HG03571 (cell line): ENCODE results near the gene OSBPL7.

Source experiments
- ATAC-seq: cut with Tn5 transposase; IDR thresholded peaks from one replicate; pipeline ENCODE4 v1.9.1; 2021; ENCODE audit not compliant: unreplicated experiment

OSBPL7 gene

GRCh38 chr17:47829870-47830269 is 8.3 kb upstream of the OSBPL7 start:
- no peak for ATAC-seq

DNA sequence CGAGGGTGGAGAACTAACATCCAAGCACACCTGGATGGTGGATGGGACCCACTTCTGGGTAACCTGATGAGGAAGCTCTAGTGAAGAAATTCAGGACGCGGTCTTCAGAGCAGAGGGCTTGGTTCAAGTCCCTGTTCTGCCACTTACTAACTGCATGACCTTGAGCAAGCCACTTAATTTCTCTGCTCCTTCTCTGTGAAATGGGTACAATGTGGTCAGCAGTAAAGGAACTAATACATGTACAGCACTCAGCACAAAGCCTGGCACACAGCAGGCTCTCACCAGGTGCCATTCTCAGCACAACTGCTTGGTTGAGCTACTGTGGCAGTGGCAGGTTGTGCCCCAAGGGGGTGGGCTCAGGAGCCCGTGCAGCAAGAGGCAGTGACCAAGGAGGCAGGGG is 1.9 kb upstream of the OSBPL7 start:
- no peak for ATAC-seq

DNA sequence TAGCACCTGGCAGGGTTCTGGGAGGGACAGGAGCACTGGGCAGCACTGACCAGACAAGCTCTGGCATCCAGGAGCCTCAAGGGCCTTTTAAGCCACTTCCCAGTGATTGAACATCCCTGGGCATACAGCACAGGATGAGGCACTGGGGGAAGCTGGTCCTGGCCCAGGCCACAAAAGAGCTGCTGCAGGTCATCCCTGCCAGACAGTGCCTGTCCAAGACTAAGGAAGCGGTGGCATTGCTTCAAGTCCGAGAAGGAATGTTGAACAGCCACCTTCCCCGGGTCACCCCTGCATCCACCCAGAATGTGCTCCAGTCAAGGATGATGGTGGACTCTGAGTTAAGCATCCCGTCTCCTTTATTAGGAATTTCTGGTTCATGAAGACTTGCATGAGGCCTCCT is 1.2 kb upstream of the OSBPL7 start:
- no peak for ATAC-seq

GRCh38 chr17:47821031-47821423 is 567 bp downstream of the OSBPL7 start:
- no peak for ATAC-seq

DNA sequence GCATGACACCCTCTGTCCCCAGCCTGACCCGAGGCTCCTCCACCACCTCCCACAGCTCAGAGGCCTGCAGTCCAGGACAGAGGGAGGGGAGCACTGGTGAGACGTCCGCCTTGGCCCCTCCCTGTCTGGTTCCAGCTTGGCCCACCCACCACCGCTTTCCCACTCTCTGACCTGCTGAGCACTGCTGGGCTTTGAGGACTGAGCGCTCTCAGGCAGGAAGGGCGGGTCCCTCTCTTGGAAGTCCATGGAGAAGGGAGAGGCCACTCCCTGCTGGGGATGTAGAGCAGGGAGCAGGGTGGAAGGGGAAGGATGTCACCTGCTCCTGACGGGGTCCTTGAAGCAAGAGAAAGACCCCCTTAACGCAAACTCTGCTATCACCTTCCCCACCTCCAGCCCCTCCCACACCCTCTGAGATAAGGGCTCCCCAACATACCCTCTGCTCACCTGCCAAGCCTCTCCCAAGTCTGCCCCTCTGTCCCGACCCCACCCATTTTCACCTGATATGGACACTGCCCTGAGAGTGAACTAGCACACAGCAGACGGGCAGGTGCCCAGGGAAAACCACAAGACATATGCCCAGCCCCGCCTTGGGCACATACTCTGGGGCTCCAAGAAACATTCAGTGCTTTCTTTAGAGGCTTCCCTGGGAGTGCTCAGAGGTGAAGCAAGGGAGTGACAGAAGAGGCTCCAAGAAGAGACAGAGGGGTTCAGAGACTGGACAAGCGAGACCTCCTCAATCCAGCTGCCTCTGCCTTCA is 1.4 kb downstream of the OSBPL7 start:
- no peak for ATAC-seq

- ATAC-seq = no peak
These were observed 2.1 kb downstream of the OSBPL7 start for GRCh38 chr17:47819475-47819874.

DNA sequence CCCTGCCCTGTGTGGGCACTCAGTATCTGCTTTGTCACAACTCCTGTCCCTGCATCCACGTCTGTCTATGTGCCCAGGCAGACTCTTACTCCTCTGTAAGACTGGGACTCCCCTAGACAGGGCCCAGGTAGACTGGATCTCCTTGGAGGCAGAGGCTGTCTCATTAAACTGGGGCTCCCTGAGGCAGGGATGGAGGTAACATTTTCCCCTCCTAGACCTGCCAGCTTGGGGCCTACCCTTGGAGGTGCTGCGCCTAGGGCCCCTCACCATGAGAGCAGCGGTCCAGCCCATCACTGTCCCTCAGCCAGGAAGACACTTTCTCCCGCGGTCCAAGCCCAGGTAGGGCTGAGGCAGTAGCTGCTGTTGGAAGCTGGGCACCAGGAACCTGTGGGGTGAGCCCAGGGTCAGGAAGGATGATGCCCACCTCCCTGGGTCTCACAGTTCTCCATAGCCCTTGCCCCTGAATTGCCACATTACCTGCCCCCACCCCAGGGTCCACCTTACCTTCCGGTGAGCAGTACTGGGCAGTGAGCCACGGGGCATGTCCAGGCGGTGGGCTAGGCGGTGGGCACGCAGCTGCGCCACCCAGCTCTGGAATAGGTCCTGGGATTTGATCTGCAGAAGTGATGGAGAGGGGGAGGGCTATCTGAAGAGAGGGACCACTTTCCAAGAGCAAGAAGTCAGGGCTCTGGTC is 3.4 kb downstream of the OSBPL7 start:
- ATAC-seq = no peak

- ATAC-seq = no peak
These were observed 4.6 kb downstream of the OSBPL7 start for GRCh38 chr17:47816947-47817346.

- ATAC-seq = no peak
These were observed 5.4 kb downstream of the OSBPL7 start for GRCh38 chr17:47816111-47816735.

- no peak for ATAC-seq
These were observed 6.3 kb downstream of the OSBPL7 start for GRCh38 chr17:47815106-47815918.

- no peak for ATAC-seq
These were observed 8.0 kb downstream of the OSBPL7 start for GRCh38 chr17:47813512-47814031.

GRCh38 chr17:47813077-47813476 is 8.5 kb downstream of the OSBPL7 start:
- no peak for ATAC-seq

DNA sequence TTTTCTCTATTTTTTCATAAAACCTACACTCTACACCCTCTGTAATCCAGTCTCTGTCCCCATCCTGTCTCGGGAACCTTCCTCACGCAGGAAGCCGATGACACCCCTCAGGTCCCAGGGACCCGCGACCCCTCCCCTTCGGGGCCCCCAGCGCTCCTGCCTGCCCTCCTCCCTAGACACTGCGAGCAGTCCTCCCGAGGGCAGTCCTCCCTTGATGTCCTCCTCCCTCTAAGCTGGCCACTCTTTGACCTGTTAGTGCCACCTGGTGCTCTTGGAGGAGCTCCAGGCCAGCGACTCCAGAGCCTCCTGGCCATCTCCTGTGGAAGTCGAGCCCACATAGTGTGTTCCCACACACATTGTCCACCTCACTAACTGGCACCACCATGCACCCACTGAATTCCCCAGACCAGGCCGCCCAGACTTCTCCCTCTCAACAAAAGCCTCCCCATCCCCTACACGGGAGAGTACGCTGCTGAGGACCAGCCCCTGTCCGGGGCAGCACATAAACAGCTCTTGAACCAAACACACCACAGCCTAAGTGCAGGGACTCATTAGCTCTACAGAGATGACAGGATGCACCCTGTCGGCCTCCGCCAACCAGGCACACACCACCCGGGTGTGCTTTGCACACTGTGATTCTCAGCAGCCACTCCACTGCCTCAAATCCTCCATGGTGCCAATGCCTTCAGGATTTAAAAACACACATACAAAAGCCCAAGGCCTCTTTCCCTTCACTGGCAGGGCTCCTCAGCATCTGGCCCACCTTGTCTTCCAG is 9.3 kb downstream of the OSBPL7 start:
- no peak for ATAC-seq

- no peak for ATAC-seq
These were observed 9.9 kb downstream of the OSBPL7 start for GRCh38 chr17:47811709-47812108.

- no peak for ATAC-seq
These were observed 10.5 kb downstream of the OSBPL7 start for GRCh38 chr17:47810901-47811635.

DNA sequence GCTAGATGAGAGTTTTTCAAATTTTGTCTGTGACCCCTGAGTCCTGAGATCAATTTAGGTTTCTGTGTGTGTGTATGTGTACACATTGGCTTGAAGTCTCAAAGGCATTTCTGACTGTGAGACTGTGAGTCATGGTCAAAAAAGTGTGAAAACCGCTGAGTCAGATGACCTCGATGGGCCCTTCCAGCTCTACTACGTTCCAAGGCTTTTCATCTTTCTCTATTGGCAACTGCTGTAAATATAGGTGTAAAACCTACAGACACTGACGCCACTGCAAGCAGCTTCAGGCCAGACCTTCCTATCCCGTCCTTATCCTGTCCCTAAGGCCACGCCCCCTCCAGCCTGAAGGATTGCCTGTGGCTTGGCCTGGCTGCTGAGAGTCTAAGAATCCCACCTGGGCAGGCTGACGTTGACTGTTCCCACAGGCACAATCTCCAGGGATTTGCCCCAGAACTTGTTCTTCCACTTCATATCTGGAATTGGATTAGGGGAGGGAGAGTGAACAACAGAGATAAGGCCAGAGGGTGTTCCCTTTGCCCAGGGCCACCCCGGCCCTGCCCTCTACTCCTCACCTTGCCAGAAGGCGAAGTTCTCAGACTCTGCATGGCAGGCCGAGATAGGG is 11.3 kb downstream of the OSBPL7 start:
- ATAC-seq = no peak

DNA sequence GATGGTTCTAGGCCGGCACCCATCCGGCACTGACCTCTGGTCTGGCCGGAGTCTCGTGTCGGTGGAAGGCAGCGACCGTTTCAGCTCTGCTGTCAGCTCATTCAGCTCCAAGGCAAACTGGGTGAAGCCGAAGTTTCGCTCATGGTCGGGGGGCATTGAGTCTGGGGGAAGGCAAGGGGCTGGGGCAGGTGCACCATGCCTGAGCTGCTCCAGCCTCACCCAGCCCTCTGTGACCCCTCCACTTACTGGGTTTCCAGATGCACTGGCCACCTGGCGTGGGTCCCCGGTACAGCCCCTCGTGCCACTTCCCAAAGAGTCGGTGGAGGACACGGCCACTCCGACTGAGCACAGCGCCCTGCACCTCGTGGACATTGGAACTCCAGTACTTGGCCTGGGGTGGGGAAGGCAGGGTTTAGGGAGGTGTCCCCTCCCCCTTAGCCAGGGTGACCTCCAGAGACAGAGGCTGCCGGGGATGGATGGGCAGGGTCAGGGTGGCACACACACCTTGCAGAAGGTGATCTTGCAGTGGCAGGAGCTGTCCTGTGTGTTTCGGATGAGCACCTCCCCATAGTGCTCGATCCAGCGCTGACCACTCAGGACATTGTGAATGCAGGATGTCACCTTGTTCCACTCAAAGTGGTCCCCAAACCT is 12.6 kb downstream of the OSBPL7 start:
- no peak for ATAC-seq

DNA sequence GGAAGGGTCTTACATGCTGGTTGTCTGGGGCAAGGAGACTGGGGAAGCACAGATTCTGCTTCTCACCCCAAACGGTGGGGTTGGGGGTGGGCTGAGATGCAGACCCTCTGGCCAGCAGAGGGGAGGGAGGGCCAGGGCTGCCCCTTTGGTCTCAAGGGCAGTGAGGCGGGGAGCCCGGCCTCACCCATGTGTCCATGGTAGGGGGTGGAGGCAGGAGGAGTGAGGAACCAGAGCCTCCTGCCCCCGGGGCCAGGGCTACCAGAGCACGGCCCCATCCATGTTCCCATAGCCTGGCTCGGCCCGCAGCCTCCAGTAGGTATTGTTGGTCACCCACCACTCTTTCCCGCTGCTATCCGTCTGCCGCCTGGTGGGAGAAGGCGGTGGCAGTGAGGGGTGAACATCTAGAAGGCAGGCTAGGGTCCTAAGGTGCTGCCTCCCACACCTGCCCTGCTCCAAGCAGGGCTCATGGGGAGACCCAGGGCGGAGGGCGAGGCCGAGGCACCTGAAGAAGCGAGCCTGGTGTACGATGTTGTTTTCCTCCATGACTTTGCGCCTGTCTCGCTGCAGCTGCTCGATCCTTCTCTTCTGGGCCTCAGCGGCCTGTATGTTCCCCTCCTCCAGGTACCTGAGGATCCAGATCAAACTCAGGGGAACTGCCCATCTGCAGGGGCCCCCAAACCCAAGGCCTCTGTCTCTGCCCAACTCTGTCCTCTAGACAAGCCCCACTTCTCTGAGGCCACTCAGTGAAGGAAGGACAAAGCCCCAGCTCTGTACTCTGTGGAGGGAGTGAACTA is 13.4 kb downstream of the OSBPL7 start:
- ATAC-seq = no peak
